Ecto neural progenitor cell (in vitro differentiated cells): ENCODE data around the gene ISM1.
"Not testable (repeated sequence)": the region's sequence is repeated elsewhere in the genome, so short reads cannot be mapped to it uniquely, and the experiment has no call there.

Experiments used
- DNase-seq: peaks from one replicate; pipeline ENCODE4 v3.0.0-alpha.2; 2018; ENCODE audit warnings: low spot score

ISM1 gene

DNA sequence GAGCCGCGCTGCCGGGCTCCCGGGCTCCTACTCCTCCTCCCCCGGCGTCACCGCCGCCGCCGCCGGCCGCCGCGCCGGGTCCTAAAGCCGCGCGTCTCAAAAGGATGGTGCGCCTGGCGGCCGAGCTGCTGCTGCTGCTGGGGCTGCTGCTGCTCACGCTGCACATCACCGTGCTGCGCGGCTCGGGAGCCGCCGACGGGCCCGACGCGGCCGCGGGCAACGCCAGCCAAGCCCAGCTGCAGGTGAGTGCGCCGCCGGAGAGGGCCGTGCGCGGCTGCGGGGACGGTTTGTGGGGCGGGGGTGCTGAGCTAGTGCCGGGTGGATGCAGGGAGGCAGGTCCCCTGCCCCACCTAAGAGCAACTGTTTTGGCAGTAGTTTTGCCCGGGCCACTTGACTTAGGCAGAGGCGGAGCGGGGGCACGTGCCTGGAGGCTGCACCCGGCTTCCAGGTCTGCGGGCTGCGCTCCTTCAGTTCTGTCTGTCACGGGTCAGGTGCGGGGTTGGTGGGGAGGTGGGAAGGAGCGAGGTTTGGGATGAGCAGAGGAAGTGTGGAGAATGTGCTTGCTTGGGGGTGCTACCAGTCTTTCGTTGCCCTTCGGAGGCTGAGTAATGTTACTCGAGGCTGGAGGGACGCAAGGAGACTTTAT is 722 bp downstream of the ISM1 start:
- DNase-seq, result peak; percentile 84

DNA sequence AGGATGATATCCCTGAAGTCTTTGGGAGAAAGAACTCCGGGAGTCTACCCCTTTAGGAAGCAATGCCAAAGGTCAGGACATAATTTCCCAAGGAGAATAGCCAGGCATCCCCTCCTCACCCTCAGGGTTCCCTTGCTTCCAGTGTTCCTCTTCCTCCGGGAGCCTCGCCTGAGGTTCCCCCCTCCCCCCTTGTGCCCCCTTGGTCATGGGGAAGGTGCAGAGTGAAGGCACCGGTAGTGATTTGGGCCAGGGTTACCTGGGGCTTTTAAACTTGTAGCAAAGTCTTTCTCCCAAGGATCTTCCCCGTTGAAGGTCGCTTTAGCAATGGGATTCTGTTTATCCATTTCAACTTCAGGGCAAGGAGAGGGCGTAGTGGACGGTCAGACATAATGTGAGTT is 1.2 kb downstream of the ISM1 start:
- DNase-seq, result no peak

DNA sequence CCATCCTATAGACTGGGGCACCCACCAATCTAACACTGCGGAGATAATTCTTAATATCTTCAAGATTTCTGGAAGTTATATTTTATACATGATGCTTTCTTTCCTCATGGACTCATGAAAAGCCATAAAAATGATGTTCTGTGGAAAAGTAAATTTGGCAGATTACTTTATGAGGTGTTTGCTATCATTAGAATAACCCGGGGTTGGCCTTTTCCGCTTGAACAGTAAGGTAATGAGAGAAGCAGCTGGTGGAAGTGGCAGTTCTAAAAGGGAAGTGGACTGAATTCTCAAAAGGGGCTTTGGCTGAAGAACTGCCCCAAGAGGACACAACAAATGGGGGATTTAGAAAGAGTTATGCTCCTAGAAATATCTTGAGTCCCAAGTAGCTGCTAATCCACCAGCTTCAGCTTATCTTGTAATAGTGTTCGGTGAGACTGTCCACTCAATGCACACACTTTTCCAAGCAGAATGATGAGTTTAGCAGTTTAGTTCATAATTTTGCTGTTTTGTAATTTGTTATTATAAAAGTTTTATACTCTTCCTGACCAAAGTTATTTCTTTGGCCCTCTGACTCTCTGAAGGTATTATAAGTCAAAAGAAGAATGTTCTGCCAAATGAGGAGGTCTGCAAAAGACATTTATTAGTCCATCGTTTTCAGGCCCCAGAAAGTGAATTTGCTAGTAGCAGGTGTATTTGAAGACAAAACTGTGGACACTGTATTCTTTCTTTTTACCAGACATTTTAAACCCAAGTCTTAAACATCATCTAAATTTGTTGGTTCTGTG is 2.9 kb downstream of the ISM1 start:
- no peak for DNase-seq

DNA sequence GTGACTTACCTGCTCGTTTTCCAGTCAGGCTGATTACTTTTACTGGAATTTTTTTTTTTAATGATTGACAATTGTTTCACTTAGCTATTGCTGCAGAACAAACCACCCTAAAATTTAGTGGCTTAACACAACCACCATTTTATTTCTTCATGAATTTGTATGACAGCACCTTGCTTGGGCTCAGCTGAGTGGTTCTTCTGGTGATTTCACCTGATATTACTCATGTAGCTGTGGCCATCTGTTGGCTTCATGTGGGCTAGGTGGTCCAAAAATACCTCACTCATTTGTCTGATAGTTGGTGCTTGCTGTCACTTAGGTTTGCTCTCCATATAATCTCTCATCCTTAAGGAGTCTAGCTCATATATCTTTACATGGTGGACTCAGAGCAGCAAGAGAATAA is 5.3 kb downstream of the ISM1 start:
- DNase-seq, result no peak

DNA sequence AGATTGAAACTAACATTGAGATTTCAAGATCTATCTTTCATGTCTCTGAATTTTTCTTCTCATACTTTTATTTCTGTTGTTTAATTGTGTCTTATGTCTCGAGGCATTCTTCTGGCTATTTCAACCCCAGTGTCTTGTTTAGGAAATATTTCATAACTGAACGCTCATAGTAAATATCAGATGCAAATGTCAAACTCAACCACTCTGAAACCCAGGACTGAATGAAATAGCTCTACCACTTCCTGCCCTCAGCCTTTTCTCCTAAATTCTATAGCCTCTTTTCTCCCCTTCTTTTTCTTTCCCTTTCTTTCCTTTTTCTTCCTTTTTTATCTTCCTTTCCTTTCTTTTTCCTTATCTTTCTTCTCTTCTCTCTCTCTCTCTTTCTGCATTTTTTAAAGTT is 7.7 kb downstream of the ISM1 start:
- DNase-seq, result no peak

DNA sequence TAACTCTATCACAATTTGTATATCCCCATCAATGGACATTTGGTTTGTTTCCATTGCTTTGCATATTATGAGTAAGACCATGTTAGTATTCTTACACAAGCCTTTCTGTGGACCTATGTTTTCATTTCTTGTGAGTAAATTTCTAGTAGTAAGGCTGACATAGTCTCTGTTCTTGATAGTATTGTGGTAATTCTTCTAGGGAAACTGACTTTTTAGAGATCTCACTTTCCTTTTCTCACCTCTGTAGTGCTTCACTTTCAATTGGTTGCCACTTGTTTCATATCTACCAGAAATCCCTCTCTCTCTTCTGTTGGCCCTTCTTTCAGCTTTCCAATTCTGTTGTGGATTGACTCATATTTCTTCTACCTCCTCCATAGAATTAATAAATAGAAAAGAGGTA is 8.5 kb downstream of the ISM1 start:
- DNase-seq, result no peak

DNA sequence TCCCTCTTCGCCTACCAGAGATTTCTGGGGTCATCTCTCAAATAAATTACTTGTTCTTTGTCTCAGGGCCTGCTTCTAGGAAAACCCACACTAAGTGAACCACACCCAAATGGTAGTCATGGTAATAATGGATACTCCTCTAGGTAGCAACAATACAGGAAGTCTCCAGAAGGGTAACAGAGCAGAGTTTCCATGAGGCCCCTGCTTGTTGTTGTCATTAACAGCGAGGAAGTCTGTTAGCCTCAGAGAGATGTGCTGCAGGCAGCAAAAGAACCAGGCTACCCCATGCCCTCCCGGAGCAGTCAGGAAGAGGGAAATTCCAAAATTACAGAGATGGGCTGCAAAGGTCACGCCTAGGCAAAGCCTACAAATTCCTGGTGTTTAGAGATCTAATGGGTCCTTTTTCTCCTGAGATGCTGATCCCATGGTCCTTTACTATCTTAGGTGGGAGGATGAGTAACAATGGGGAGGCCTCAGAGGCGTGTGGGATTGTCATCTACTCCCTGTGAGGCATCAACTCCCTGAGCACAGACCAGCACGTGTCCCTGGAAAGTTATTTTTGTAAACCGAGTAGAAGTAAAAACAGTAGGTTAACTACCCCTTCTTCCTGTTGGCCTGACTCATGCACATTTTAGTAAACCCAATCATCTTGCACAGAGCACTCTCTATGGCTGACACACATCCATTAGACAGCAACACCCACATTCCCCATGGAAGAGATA is 10.1 kb downstream of the ISM1 start:
- no peak for DNase-seq

DNA sequence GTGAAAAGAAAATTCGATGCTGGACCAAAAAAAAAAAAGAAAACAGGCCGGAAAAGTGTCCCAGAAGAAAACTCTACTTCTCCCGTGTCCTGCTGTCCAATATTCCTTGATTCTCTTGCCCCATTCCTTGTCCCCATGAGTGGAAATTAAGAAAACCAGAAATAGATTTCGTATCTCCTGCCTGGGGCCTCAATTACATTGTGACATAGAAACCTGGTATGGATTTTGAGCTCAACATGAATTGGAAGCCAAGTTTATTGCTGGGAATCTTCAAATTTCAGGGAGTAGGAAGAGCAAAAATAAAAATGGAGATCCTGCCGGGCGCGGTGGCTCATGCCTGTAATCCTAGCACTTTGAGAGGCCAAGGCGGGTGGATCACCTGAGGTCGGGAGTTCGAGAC is 11.9 kb downstream of the ISM1 start:
- no peak for DNase-seq

DNA sequence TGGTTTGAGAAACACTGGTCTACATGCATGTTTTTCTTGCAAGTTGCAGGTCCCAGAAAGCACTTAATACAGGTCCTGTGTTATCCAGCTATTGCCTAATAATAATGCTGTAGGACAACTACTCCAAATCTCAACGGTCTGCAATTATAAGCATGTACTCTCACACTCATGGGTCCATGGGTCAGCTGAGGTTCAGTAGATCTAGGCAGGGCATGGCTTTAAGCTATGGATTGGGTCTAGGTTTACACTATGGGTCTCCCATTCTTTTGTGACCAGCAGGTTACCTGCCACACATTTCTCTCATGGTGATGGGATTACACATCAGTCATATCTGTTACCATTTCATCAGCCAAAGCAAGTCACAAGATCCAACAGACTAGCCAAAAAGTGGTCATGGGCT is 13.9 kb downstream of the ISM1 start:
- DNase-seq, result no peak

DNA sequence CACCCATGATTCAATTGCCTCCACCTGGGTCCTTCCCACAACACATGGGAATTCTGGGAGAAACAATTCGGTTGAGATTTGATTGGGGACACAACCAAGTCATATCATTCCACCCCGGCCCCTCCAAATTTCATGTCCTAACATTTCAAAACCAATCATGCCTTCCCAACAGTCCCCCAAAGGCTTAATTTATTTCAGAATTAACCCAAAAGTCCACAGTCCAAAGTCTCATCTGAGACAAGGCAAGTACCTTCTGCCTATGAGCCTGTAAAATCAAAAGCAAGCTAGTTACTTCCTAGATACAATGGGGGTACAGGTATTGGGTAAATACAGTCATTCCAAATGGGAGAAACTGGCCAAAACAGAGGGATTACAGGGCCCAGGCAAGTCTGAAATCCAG is 15.3 kb downstream of the ISM1 start:
- not testable (repeated sequence) for DNase-seq

DNA sequence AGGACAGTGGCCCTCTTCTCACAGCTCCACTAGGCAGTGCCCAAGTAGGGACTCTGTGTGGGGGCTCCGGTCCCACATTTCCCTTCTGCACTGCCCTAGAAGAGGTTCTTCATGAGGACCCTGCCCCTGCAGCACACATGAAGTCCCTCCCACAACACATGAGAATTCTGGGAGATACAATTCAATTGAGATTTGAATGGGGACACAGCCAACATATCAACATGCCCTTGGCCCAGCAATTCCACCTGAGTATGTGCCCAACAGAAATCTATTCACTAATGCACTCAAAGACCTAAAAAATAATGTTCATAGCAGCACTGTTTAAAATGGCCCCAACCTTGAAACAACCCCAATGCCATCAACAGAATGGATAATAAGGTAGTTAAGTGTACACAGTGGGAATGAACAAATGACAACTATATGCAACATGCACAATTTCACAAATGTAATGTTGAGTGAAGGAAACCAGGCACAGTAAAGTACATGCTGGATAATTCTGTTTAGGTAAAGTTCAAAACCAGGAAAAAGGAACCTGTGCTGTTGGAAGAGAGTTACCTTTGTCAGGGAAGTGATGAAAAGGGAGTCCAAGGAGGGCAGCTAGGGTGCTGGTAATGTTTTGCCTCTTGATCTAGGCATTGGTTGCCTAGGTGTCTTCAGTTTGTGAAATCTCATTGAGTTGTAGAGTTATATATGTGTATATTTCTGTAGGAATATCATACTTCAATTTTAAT is 16.1 kb downstream of the ISM1 start:
- no peak for DNase-seq

DNA sequence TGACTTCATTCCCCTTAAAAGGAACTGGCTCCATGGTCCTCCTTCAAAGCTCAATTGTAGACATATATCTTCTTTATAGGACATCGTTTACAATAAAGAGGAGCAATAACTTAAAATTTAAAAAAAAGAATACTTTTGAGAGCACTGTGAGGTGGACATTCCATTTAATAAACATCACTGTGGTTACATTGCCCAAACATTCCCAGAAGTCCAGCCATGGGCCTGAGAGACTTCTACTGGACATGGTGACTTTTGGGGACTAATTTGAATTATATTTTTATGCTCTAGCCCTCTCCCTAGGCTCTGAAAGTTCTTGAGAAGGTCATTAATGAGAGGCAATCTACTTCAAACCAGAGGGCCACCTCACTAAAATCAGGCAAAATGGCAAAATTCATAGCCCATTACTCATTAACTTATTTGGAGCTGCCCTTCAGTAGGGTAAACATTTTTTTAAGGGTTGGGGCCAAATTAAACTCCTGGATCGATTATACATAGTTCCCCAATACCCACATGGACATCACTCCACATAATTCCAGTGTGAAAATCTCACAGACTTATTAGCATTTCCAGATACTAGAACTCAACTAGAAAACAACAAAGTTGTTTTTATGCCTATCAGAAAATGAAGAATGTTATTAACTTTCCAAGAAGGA is 17.1 kb downstream of the ISM1 start:
- no peak for DNase-seq

DNA sequence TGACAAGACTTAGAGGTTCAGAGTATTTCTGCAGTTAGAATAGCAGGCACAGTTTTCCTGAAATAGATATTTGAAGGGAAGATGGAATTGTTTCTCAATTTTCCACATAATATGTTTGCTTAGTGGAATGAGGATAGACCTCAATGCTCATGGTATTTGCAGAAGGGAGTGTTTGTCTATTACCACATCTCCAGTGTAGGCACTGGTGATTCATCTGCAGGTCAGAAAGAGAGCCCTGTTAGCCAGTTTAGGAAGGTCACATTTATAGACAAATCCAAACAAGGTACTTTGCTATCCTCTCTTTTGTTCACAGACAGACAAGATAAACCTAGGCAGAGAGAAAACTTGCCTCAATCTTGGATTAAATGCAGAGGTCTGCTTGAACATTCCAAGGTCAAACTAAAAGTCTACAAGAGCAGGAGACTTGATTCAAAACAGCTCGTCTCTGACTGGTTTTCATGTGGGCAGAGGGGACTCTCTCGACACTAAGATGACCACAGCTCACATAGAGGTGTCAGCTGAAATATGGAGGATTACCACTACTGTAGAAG is 22.8 kb downstream of the ISM1 start:
- DNase-seq, result no peak

DNA sequence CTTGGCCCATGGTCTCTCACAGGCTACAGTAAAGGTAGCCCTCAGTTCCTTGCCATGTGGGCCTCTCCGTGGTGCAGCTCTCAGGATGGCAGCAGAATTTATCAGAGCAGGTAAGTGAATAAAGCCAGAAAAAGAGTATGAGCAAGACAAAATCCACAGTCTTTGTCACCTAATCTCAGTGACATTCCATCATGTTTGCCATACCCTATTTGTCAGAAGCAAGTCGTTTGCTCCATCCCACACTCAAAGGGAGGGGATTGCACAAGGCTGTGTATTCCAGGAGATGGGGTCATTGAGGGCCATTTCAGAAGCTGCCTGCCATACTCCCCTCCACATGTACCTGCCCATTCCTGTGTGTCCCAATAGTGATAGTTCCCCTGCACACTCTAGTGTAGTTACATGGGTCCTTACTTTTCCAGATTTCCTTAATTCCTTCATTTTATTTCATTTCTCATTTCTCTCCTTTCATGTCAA is 24.2 kb downstream of the ISM1 start:
- DNase-seq, result no peak

DNA sequence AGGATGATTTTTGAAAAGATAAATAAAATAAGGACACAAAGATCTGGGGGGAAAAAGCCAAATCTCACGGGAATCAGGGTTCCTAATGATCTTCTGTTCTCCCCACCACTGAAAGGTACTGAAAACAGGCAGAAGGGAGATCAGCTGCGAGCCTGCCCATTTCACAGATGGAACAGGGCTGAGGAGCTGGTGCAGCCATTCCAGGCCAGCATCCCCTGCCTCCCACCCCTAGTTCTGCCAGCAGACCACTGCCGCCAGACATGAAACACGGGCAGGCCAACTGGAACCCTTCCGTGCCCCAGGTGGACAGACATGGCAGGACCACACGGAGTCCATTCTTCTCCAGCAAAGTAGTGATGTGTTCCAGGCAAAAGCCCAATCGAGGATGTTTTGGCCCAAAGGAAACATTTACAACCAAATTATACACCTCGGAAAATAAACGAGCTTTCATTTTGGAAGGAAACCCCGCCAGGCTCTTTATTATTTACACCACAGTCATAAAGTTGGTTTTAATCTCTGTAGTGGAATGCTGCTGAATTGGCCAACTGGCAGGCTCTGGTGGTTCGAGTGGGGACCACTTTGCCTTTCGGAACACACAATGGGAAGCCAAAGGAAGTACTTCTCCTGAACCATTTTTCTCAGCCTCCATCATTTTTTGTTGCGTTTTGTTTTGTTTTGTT is 28.2 kb downstream of the ISM1 start:
- no peak for DNase-seq

DNA sequence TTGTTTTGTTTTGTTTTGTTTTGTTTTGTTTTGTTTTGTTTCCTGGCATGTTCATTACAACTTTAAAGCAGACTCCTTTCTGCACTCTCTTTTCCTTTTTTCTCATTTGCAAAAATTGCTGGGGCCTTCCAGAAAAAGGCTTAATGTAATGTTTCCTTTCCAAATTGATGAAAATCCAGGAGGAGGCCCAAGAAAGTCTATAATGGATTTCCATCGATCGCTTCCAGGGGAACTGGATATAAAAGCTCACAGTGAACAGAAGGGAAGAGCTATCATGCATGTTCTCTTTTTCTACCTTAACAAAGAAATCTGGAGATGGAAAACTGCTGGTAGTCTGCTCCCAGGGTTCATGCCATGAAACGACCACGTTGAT is 28.7 kb downstream of the ISM1 start:
- DNase-seq, result no peak

DNA sequence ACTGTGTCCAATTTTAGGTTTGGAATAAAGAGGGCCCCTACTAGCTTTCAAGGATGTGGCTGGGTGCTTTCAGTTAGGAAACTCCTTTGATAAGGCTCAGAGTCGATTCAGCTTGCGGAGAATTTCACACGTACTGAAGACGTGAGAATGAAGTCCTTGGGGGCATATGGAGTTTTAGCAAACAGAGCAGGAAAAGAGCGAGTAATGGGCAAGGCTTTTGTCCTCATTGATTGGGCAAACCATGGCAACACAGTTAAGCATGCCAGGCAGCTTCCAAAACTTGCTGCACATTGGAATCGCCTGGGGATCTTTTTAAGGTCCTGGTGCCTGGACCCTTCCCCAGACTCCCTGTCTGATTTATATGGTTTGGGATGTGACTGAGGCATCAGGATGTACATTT is 29.2 kb downstream of the ISM1 start:
- DNase-seq, result no peak

DNA sequence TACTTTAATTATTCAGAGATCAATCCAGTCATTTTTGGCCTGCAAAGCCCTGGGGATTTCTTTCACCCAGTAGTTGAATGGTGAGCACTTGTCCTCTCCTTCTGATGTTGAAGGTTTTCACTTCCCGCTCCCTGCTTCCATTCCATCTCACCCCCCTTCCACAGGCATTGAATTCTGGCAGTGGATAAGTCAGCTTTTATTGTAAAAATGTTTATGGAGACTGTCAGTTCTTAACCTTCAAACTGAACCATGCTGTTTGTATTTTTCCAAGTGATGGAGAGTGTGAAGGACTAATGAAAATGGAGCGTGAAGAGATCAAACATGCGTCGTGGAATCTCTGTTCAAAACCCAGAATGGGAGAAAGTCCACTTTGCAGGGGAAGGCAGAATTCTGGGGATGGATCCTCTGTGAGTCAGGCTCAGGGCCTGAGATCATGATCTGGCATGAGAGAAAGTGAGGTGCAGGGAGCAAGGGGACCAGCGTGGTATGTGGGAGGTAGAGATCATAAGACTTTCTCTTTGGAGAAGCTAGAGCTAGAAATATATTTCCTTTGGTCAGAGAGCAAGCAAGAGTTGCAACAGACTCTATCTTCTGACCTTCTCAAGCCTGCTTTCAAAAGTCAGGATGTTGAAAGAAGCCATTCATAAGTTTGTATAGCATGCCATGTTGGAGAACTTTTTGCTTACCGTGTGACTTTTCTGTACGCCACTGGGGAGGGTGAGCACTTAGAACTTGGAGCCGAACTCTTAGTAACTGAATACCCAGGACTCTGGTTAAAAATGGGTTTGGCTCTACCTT is 30.2 kb downstream of the ISM1 start:
- DNase-seq, result no peak

DNA sequence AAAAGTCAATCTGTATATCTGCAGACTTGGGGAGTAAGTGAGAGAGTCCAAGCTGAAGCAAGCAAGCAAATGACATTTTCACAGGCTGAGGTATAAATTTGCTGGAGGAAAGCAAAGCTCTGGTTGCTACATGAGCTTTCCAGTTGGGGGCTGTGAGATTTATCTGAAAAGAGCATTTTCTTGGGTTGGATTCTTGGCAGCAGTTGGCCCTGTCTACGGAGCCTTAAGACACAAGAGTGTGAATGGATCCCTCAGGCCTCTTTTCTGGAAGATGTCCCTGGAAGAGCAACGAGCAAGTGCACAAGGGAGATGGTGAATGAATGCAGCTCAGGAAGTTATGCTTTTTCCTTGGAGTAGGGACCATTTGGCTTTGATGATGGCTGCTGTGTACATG is 30.8 kb downstream of the ISM1 start:
- DNase-seq, result no peak

DNA sequence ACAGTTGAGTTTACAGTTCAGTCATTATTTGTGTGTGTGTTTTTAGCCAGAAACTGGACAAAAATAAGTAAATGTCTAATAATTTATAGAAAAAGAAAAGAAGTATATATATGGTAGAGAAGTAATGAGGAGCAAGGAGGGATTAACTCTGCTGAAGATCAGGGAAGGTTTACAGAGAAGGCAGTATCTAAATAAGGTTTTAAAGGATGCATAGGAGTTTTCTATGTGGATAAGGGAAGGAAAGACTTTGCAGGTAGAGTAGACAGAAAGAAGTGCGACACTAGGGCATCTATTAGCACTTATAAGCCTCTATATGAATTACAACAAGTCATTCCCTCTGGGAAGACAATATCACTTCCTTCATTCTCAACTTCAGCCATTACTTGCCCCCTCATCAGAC is 34.3 kb downstream of the ISM1 start:
- DNase-seq, result no peak
